Measurements from ENCODE around the gene WAC. TPM values are rescaled to one million over a fixed set of nuclear protein-coding genes. Genes with fewer than 3 reads are reported as not detected.

The WAC gene
- total and polyA plus RNA-seq, 10 of the 15 experiments (the other 5 are each of a cell fraction or from before 2014, with no cell fraction given): 26.5 to 131 (median 69.4) TPM

DNA sequence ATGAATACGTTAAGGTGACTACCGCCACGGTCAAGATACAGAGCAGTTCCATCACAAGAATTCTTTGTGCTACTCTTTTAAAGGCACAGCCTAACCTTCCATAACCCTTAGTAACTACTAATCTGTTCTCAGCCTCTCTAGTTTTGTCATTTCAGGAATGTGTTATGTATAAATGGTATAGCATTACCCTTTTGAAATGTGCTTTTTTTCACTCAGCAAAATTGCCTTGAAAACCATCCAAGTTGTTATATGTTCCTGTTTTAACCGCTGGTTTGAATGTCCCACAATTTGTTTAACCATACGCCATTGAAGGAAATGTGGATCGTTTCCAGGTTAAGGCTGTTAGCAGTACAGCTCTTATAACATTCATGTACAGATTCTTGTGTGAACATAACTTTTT, 32.0 kb downstream of the WAC start:
- intact Hi-C loops (cut with micrococcal nuclease; ENCODE audit: unreplicated experiment) (no loop called here), in situ Hi-C loops (cut with MboI) (loop anchor here (25.0 kb wide), 1 partner anchor 1428 kb away; no protein-coding TSS in a partner anchor)
- ChIA-PET RAD21 (ENCODE audit: unreplicated experiment) (interaction anchor here (1.7 kb wide), 1 partner anchor 20 kb away, joined by 4 read pairs; no protein-coding TSS in a partner anchor), CTCF (interaction anchor here (0.6 to 1.4 kb wide), 5 partner anchors 9 to 401 kb away, joined by 3 to 4 read pairs (median 3); no protein-coding TSS in a partner anchor), SMC1A (ENCODE audit: uncharacterized antibody, unreplicated experiment) (interaction anchor here (0.5 to 3.1 kb wide), 5 partner anchors 7 to 20 kb away, joined by 3 to 14 read pairs (median 9); no protein-coding TSS in a partner anchor), POLR2A (no interaction called here)
- Histone ChIP-seq H2AFZ (ENCODE audit: control insufficient read depth, low read depth, low read length) (no peak overlapping the region), H3K4me2 (ENCODE audit: control insufficient read depth, insufficient read depth) (no peak overlapping the region), H3K9ac (ENCODE audit: control insufficient read depth, insufficient read depth, low read length) (no peak overlapping the region), H4K20me1 (ENCODE audit: control insufficient read depth, insufficient read depth) (no peaks in the 10 kb centered on the region; the same call in 1 of the 2 replicates), H3K27ac (ENCODE audit: control insufficient read depth, insufficient read depth) (no peak overlapping the region), H3K4me3 (no peak overlapping the region), H3K36me3 (ENCODE audit: control insufficient read depth in 2 of 2, insufficient read depth in 2 of 2, low read length in 1 of 2) (peaks cover 8 to 23% of the 10 kb centered on the region in 2 experiments; a peak in 3 of 4 replicates), H3K27me3 (replicated peaks in 1 of 2; ENCODE audit: control insufficient read depth in 2 of 2, insufficient read depth in 2 of 2, low read length in 1 of 2) (no peaks in the 10 kb centered on the region), H3K79me2 (ENCODE audit: control insufficient read depth, insufficient read depth, low read length) (peaks cover 70% of the 10 kb centered on the region), H3K4me1 (ENCODE audit: control insufficient read depth, insufficient read depth, low read length) (no peaks in the 10 kb centered on the region), H3K9me3 (replicated peaks; ENCODE audit: control insufficient read depth, insufficient read depth, low read length) (no peaks in the 10 kb centered on the region)
- no TSS peak for BruUV-seq (replicated peaks)
- TF ChIP-seq RUNX3 (IDR thresholded peaks at IDR 0.05; ENCODE audit: low read length) (peak; percentile 33), MYC (IDR thresholded peaks at IDR 0.05; ENCODE audit: insufficient read depth, insufficient read length, insufficient replicate concordance, low read length, severe bottlenecking) (no peak)
- FAIRE-seq (no peak), DNase-seq (ENCODE audit: low read depth, low spot score) (no peak), ATAC-seq (peak; percentile 38)
- WGBS (ENCODE audit: insufficient coverage, insufficient replicate concordance, low lambda C conversion rate, missing lambda C conversion rate): 38% methylated on average over 6 of the region's 6 CpGs

GRCh38 chr10:28566458-28567015, 33.6 kb downstream of the WAC start:
- Histone ChIP-seq H3K4me3 (no peak overlapping the region), H3K27ac (ENCODE audit: control insufficient read depth, insufficient read depth) (no peak overlapping the region), H3K9me3 (replicated peaks; ENCODE audit: control insufficient read depth, insufficient read depth, low read length) (no peaks in the 10 kb centered on the region), H4K20me1 (ENCODE audit: control insufficient read depth, insufficient read depth) (no peaks in the 10 kb centered on the region; the same call in 1 of the 2 replicates), H3K9ac (ENCODE audit: control insufficient read depth, insufficient read depth, low read length) (no peak overlapping the region), H3K4me1 (ENCODE audit: control insufficient read depth, insufficient read depth, low read length) (no peaks in the 10 kb centered on the region), H3K79me2 (ENCODE audit: control insufficient read depth, insufficient read depth, low read length) (peaks cover 69% of the 10 kb centered on the region), H2AFZ (ENCODE audit: control insufficient read depth, low read depth, low read length) (no peak overlapping the region), H3K27me3 (replicated peaks in 1 of 2; ENCODE audit: control insufficient read depth in 2 of 2, insufficient read depth in 2 of 2, low read length in 1 of 2) (no peaks in the 10 kb centered on the region), H3K4me2 (ENCODE audit: control insufficient read depth, insufficient read depth) (no peak overlapping the region), H3K36me3 (ENCODE audit: control insufficient read depth in 2 of 2, insufficient read depth in 2 of 2, low read length in 1 of 2) (peaks cover 8 to 25% of the 10 kb centered on the region in 2 experiments)
- BruUV-seq (replicated peaks): no TSS peak
- POLR2A ChIA-PET: no interaction called here
- SMC1A ChIA-PET (ENCODE audit: uncharacterized antibody, unreplicated experiment): interaction anchor here (1.1 to 2.1 kb wide), 5 partner anchors 9 to 22 kb away, joined by 3 to 10 read pairs (median 7); no protein-coding TSS in a partner anchor
- intact Hi-C loops (cut with micrococcal nuclease; ENCODE audit: unreplicated experiment) (no loop called here), in situ Hi-C loops (cut with MboI) (loop anchor here (25.0 kb wide), 1 partner anchor 1429 kb away; no protein-coding TSS in a partner anchor)
- FAIRE-seq: no peak
- CTCF ChIA-PET: interaction anchor here (0.9 to 1.4 kb wide), 2 partner anchors 20 to 22 kb away, joined by 3 to 5 read pairs; no protein-coding TSS in a partner anchor
- ATAC-seq: no peak
- WGBS (ENCODE audit: insufficient coverage, insufficient replicate concordance, low lambda C conversion rate, missing lambda C conversion rate): 67% methylated on average over 1 of the region's 1 CpG
- DNase-seq (ENCODE audit: low read depth, low spot score): no peak
- RAD21 ChIA-PET (ENCODE audit: unreplicated experiment): no interaction called here
- TF ChIP-seq SMAD1 (IDR thresholded peaks at IDR 0.05; ENCODE audit: low read depth, partially characterized antibody): no peak
- no peak for TF ChIP-seq ZBED1 (IDR thresholded peaks at IDR 0.05; ENCODE audit: borderline replicate concordance)
- TF ChIP-seq MEF2B (IDR thresholded peaks at IDR 0.05; ENCODE audit: partially characterized antibody, poor library complexity, severe bottlenecking): no peak
- TF ChIP-seq, protein P1, sequence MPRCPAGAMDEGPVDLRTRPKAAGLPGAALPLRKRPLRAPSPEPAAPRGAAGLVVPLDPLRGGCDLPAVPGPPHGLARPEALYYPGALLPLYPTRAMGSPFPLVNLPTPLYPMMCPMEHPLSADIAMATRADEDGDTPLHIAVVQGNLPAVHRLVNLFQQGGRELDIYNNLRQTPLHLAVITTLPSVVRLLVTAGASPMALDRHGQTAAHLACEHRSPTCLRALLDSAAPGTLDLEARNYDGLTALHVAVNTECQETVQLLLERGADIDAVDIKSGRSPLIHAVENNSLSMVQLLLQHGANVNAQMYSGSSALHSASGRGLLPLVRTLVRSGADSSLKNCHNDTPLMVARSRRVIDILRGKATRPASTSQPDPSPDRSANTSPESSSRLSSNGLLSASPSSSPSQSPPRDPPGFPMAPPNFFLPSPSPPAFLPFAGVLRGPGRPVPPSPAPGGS (IDR thresholded peaks at IDR 0.05; ENCODE audit: borderline replicate concordance, insufficient read depth, low read depth, low read length, poor library complexity, severe bottlenecking): no peak
- TF ChIP-seq IKZF1 (conservative IDR thresholded peaks at IDR 0.05): no peak
- TF ChIP-seq REST (IDR thresholded peaks at IDR 0.05; ENCODE audit: low read depth, low read length): no peak
- no peak for TF ChIP-seq PAX8 (IDR thresholded peaks at IDR 0.05)
- no peak for TF ChIP-seq POLR2AphosphoS5 (IDR thresholded peaks at IDR 0.05; ENCODE audit: low read length)
- no peak for TF ChIP-seq JUNB (IDR thresholded peaks at IDR 0.05)
